HG03175 (cell line): Measurements from ENCODE around the gene PPARGC1A.

Source experiments
- ATAC-seq: cut with Tn5 transposase; IDR thresholded peaks from one replicate; pipeline ENCODE4 v1.9.1; 2021; ENCODE audit warnings: mild to moderate bottlenecking, moderate library complexity; ENCODE audit not compliant: unreplicated experiment

The PPARGC1A gene

DNA sequence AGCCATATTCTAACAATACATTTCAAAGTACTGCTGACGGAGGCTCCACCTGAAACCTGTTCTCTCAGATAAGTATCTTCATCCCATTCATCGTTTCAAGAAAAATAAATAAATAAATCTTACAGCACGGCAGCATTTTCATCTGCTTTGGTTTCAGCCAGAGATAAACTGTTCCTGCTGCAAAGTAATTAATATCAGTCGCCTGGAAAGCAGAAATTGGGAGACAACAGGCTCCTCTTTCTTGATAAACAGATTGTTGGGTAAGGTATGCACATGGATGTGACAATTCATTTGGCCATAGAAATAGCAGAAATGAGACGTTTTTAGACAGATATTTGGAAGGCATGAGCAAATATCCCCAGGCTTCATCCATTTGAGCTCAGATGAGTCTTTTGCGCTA lies 110.4 kb downstream of the PPARGC1A start:
- no peak for ATAC-seq

DNA sequence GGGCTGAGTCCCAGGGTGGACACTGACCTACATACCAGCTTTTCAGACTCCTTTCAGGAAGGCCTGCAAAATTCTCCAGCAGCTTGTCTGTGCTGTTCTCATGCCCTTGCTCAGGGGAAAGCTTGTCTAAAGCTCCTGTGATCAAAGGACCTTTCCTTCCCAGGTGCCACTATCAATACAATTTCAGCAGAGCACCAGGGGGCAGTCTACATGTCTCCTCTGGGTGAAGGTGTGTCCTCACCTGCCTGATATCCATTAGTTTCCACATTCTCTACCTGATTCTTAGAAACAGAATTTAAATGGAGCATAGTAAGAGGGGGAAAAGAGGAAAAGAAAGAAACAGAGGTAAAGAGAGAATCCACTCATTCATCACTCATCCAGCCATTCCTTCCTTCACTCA lies 114.2 kb downstream of the PPARGC1A start:
- no peak for ATAC-seq

DNA sequence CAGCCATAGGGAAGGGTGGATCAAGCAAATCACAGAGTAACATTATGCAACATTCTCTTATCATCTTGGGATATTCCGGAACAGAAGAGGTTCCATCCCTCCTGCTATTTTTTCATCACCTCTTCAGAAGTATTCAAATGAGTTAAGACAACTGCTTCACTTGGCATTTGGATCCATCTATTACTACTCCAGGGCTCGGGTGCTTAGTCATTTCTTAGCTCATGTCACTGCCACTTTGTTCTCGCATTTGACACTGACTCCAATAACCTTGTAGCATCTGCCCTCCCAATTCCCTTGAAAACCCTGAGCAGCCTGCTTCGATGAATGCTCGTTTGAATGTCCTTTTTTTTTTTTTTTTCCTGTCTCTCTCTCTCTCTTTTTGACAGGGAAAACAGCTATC lies 114.9 kb downstream of the PPARGC1A start:
- no peak for ATAC-seq

DNA sequence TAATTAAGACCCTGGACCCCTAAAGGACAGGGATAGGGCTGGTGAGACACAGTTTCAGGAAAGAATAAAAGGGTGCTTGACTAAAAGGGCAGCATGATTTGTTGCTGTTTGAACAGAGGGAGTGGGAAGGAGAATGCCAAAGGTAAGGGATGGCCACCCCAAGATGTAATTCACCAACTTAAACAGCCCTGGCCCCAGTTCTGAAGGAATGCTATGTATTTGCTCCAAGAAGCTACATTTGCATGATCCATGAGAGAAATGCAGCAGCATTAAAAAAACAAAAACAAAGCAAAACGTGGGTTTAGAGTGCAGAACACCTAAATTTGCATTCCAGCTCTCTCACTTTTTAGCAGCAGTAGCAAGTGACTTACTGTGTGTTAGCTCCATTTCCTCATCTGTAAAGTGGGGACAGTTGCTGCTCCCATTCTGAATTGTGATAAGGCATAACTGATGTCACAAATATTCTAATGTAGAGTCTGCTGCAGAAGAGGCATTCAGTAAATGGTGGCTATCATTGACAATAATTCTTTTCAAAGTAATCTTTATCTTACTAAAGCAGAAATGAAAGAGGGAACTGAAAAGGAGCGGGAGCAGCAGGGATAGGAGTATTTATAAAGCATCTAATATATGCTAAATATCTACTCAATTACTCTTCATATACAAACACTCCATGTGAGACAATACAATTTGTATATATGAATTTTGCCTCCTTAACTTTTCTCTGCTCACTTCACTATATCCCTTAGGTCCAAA lies 115.8 kb downstream of the PPARGC1A start:
- no peak for ATAC-seq

DNA sequence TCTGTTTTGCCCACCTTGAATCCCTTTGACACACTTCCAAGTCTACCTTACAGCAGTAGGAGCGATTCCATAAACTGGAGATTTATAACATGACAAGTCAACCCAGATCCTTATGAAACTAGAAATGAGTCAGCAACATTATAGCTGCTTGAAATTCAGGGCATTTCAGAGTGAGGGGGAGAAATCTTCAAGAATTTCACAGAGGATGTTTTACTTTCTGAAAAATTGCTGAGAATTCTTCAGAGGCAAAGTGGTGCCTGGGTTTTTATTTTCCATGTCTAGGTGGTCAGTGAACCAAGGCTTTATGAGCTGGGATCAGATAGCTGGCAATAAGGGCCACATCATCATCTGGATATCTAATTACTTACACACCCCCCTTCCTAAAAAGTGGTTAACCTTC lies 119.8 kb downstream of the PPARGC1A start:
- ATAC-seq = no peak

DNA sequence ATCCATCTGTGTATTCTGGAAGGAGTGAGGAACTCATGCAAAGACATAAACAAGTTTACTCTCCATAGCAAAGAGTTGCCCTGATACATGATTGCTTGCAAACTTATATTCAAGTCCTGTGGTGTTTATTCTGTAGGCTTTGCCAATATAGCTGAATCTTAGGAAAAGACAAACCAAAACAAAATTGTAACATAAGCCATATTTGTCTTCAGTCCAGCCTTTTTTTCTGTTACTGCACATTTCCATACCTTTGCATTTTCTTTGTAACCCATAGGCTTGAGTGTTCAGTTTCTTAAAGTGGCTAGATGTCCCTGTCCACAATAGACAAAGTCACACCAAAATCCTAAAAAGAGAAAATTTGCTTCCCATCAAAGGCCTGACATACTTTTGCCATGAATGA lies 120.4 kb downstream of the PPARGC1A start:
- no peak for ATAC-seq

DNA sequence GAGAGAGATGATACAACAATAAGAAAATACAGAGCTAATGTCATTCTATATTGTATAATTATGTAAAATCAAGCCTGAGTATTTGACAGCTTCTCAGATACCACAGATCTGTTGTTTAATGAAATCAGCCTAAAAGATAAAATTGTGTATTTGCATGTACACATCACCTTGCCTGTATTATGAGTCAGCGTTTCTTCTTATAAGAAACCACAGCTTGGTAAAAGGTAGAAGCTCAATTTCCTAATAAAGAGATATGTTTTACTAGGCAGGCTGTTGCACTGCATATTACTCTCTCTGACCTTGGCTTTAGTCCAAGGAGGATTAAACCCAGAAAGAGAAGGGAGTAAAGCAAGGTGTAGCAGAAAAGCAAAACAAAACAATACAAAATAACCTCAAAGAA lies 121.3 kb downstream of the PPARGC1A start:
- no peak for ATAC-seq

DNA sequence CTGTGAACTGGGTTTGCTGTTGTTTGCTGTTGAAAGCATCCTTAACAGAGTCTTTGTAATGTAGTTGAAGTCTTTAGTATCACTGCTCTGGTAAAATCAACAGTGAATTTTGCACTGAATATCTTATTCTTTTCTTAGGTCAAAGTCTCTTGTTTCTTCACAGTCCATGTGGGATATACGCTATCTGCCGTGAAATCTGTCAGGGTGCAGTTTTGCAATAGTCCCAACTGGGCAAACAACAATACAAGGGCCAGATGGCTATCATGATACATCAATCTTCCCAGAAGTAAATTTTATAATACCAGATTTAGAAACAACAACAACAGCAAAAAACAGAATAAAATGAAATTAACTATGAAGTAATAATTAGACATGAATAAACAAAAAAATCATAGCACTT lies 123.5 kb downstream of the PPARGC1A start:
- ATAC-seq = no peak

DNA sequence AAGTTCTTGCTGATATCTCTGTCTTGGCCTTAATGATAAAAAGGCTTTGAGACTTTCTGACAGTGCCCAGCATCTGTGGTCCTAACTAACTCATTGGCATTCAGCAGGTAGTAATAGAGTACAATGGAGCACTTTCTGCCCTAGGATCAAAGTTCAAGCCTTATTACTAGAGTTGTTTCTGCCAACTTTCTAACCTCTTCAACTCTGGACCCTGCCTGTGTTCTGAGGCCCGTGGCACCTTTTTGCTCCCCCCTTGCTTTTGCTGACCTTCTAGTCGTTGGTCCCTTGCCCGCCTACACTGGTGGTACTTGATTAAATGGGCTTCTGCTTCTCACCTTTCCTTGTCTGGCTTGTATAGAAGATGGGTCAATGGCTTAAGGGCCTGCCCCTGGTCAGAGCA lies 126.3 kb downstream of the PPARGC1A start:
- ATAC-seq = no peak

DNA sequence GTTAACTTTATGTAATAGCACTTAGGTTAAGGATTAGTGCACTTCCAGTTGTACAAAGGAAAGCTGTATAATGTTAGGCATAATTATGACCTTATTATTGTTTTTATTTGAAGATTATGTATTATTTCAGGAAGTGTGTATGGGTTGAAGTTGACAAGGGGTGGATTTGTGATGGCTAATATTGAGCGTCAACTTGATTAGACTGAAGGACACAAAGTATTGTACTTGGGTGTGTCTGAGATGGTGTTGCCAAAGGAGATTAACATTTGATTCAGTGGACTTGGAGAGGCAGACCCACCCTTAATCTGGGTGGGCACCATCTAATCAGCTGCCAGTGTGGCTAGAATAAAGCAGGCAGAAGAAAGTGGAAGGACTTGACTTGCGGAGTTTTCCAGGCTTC lies 127.3 kb downstream of the PPARGC1A start:
- ATAC-seq = no peak

DNA sequence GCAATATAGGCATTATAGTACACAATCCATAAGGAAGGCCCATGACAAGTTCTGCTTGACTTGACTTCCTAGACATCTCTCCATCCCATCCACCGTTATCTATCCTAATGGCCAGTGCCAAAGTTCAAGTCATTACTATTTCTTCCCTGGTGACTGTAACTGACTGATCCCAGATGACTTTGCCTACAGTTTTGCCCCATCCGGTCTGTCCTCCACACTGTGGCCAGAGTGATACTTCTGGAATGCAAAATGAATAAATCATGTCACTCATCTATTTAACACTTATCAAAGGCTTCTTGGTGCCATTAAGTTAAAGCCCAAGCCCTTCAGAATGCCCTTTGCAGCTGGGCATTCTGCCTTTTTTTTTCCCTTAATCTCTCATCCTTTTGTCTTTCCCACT lies 130.8 kb downstream of the PPARGC1A start:
- ATAC-seq = no peak

DNA sequence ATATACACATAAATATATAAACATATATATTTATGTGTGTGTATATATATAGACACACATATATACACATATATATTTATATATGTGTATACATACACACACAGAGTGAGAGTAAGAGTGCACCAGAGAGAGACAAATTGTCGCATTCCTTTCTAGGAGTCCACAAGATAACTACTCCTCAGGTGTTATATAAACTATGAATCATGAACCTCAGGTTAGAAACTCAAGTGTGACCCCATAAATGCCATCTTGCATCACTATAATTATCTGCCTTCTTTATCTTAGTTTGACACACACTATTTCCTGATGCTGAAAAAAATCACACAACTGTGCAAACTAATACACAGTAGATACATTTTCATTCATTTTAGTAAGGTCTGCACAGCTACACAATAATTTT lies 135.2 kb downstream of the PPARGC1A start:
- no peak for ATAC-seq

DNA sequence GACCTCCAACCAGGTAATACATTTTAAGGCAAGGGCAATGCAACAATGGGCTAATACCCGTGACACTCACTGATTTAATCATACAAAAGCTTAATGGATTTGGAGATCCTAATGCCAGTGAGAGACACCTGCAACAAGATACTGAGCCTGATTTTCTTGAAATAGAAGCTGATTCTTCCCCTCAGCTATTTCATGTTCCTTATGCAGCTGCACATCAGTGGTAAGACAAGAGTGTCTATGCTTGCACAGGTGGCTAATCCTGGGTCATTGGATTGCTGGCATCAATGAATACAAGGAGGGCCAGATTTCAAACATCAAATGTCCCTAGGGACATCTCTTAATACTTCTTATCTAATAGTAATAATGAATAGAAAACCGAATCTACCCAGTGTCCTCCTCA lies 139.7 kb downstream of the PPARGC1A start:
- no peak for ATAC-seq

DNA sequence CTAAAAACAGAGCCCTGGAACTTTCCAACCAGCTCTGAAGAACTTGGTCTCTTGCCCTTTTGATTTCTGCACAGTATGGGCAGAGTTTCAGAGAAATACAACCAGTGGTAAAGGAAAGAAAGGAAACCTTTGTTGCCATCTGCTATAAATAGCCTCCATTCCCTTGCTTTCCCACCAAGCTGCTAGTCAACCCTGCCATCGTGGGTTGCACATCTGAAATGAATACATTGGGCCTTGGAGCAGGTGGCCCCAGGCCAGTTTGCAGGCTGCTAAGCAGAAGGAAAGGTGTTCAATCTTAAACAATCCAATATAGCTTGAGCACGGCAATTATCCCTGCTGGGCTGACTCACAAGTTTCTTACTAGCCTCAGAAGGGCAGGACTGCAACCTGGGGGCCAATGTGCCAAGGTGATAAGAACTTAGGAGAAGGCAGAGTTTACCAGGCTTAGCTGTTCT lies 142.5 kb downstream of the PPARGC1A start:
- no peak for ATAC-seq

DNA sequence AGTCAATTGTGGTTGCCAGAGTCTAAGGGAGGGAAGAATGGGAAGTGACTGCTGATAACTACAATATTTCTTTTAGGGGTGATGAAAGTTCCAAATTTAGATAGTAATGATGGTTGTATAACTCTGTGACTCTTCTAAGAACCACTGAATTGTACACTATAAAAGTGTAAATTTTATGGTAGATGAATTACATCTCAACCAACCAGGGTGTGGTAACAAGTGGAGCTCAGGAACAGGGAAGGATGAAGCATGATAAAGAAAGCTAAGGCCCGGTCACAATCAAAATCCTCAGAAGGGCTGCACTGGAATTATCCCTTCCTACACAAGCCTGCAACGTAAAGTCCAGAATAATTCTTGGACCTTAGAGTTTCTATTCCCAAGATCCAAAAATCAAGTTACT lies 143.2 kb downstream of the PPARGC1A start:
- no peak for ATAC-seq

DNA sequence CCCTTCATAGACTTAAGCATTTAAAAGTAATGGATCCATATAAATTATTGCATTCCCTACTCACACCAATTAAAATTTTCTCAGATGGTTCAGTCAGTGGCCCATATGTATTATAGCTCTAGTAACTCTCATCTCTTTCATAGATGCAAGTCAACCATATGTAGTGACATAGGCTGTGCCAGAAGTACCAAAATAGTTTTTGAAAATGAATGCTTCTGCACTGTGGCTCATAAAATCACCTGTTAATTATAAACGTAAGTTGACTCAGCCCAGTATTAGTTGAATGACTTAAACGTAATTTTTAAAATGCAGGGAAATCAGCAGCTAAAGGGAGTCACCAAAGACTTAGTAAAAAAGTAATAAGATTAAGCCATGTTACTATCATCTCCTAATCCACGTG lies 143.8 kb downstream of the PPARGC1A start:
- no peak for ATAC-seq

DNA sequence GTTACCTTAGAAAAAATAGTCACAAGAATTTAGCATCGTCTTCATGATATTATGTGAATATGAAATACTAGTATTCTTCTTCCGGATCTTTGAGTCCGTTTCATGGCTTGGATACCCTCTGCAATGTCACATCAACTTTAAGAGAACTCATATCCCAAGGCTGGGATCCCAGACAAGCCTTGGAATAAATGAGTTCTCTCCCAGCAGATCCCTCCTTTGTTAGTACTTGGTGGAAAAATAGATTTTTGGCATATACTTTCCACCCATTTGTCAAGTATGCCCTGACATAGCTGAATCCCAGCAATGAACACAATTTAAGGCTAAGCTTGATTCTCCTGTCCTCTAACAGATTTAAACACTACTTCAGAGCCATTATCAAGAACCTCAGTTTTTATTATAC lies 144.5 kb downstream of the PPARGC1A start:
- ATAC-seq = no peak
